ENCODE data around the gene CNTN1.

- TF ChIP-seq, protein P1, sequence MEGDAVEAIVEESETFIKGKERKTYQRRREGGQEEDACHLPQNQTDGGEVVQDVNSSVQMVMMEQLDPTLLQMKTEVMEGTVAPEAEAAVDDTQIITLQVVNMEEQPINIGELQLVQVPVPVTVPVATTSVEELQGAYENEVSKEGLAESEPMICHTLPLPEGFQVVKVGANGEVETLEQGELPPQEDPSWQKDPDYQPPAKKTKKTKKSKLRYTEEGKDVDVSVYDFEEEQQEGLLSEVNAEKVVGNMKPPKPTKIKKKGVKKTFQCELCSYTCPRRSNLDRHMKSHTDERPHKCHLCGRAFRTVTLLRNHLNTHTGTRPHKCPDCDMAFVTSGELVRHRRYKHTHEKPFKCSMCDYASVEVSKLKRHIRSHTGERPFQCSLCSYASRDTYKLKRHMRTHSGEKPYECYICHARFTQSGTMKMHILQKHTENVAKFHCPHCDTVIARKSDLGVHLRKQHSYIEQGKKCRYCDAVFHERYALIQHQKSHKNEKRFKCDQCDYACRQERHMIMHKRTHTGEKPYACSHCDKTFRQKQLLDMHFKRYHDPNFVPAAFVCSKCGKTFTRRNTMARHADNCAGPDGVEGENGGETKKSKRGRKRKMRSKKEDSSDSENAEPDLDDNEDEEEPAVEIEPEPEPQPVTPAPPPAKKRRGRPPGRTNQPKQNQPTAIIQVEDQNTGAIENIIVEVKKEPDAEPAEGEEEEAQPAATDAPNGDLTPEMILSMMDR (IDR thresholded peaks at IDR 0.05), result no peak
- TF ChIP-seq POLR2A (IDR thresholded peaks at IDR 0.05), result no peak
Measured at GRCh38 chr12:40775661-40776060, 83.4 kb downstream of the CNTN1 start.

All from lower leg skin (tissue), 3 donors.